Lower lobe of right lung (tissue), 2 donors: Measurements from ENCODE around the gene FRMD4A. TPM values are rescaled to one million over a fixed set of nuclear protein-coding genes. Genes with fewer than 3 reads are reported as not detected.

Experiments
- ATAC-seq, 2 donors: fragments of 200-7000 bp; cut with Tn5 transposase; one replicate each; pipeline ENCODE4 v1.9.1; 2020 to 2022; ENCODE audit warnings: mild to moderate bottlenecking in 2 of 2, moderate library complexity in 2 of 2
- DNase-seq: peaks from one replicate; pipeline ENCODE4 v3.0.0-alpha.2; 2020
- H3K27ac ChIP-seq: fragments of 200-600 bp; one replicate; pipeline ENCODE4 v1.8.0; 2022
- H3K27me3 ChIP-seq: fragments of 200-600 bp; one replicate; pipeline ENCODE4 v1.8.0; 2022; ENCODE audit warnings: low read depth
- H3K36me3 ChIP-seq: fragments of 200-600 bp; one replicate; pipeline ENCODE4 v1.8.0; 2022; ENCODE audit warnings: mild to moderate bottlenecking
- H3K4me1 ChIP-seq: fragments of 200-600 bp; one replicate; pipeline ENCODE4 v1.8.0; 2022
- H3K4me3 ChIP-seq: fragments of 200-600 bp; one replicate; pipeline ENCODE4 v1.8.0; 2022; ENCODE audit warnings: mild to moderate bottlenecking
- H3K9me3 ChIP-seq: fragments of 200-600 bp; one replicate; pipeline ENCODE4 v1.8.0; 2022
- intact Hi-C: fragments of 100-400 bp; cut with DNase I; formaldehyde crosslinking; loops from one replicate; pipeline ENCODE4 v1.11.0; 2022
- total RNA-seq: library from RNA; stranded (reverse); fragmentation: NEBNext Ultra II Directional; extraction: Animal tissue kit (Norgen Biotek cat#: 25700); gene quantifications from one replicate; pipeline ENCODE4 v1.2.1, GENCODE V29; 2021
- TF ChIP-seq, protein P1 (sequence below): fragments of 200-600 bp; IDR thresholded peaks from one replicate; pipeline ENCODE4 v1.8.0; 2022; ENCODE audit warnings: antibody characterized with exemption, mild to moderate bottlenecking
- donor health status: DM: no; HTN: yes; CAD: no; lungs with severe emphysema.

Gene FRMD4A
- total RNA-seq, 1 donor from 2014 or later: 64.8 TPM

DNA sequence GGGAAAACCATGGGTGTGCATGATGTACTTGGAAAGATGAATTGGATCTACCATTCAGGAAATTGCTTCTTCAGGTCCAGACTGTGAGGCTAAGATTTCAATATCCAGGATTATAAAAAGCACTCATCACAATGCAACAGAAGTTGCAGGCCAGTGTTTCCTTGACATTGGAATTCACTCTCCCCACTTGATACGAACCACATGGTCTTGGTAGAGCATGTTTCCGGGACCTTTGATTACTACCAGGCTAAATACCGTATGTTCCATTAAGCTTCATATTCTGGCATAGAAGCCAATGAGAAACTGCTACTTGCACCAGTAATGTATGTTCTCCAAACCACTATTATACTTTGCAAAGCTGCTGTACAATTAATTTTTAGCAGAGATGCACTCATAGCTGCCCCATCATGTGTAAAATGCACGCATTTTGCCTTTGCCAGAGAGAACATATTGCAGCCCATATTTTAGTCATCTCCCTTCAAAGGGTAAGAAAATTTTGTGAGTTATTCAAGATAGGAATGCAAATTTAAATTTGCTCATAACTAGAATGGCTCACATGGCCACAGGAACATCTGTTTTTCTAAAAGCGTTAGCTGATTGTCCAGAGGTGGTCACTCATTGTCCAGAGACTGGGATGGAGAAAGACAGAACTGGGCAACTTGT lies 8.1 kb downstream of the FRMD4A start:
- ATAC-seq (no peak), DNase-seq (no peak)
- peaks cover 8% of the 10 kb centered on the region for H3K27me3 ChIP-seq
- intact Hi-C loops: no loop called here
- H3K4me3 ChIP-seq: no peak overlapping the region
- no peaks in the 10 kb centered on the region for H3K9me3 ChIP-seq
- TF ChIP-seq, protein P1, sequence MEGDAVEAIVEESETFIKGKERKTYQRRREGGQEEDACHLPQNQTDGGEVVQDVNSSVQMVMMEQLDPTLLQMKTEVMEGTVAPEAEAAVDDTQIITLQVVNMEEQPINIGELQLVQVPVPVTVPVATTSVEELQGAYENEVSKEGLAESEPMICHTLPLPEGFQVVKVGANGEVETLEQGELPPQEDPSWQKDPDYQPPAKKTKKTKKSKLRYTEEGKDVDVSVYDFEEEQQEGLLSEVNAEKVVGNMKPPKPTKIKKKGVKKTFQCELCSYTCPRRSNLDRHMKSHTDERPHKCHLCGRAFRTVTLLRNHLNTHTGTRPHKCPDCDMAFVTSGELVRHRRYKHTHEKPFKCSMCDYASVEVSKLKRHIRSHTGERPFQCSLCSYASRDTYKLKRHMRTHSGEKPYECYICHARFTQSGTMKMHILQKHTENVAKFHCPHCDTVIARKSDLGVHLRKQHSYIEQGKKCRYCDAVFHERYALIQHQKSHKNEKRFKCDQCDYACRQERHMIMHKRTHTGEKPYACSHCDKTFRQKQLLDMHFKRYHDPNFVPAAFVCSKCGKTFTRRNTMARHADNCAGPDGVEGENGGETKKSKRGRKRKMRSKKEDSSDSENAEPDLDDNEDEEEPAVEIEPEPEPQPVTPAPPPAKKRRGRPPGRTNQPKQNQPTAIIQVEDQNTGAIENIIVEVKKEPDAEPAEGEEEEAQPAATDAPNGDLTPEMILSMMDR: no peak
- no peaks in the 10 kb centered on the region for H3K4me1 ChIP-seq
- H3K27ac ChIP-seq: no peak overlapping the region
- no peaks in the 10 kb centered on the region for H3K36me3 ChIP-seq

DNA sequence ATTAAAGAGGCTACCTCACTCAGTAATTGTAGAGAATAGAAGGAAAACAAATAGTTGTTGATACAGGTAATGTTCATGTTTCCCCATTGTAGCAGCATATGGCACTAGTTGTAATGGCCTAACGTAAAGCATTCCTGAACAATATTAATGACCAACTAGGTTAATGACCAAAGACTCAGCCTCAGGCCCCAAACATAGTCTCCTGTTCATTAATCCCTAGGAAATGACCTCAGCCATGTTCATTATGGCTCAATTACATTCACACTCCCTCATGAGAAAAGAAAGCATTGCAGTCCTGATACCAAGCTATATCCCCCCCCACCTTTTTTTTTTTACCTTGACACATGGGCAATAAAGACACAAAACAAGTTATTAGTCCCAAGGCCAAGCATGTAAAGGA lies 12.7 kb downstream of the FRMD4A start:
- ATAC-seq (no peak), DNase-seq (no peak)
- Histone ChIP-seq H3K27me3 (peaks cover 2% of the 10 kb centered on the region), H3K36me3 (no peaks in the 10 kb centered on the region), H3K4me3 (no peak overlapping the region), H3K27ac (no peak overlapping the region), H3K4me1 (no peaks in the 10 kb centered on the region), H3K9me3 (no peaks in the 10 kb centered on the region)
- intact Hi-C loops: no loop called here
- TF ChIP-seq, protein P1: no peak

DNA sequence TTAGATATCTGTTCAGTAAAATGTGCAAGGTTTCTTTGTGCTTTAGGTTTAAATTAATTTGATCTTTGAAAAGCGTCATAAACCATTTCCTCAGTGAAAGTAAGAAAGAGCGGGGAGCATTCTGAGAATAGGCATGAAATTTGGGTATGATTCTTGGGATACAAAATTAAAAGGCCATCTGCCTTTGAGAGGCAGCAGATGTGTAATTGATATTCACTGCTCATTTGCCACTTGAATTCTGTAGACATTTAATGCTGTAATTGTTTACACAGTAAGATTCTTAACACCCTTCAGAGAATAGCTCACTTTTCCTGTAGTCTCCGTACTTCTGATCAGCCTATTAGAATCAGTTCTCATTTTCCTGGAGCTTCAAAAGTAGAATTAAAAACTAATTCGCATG lies 18.7 kb downstream of the FRMD4A start:
- intact Hi-C loops: no loop called here
- Histone ChIP-seq H3K36me3 (no peaks in the 10 kb centered on the region), H3K4me3 (no peak overlapping the region), H3K9me3 (no peaks in the 10 kb centered on the region), H3K27ac (no peak overlapping the region), H3K27me3 (peaks cover 15% of the 10 kb centered on the region), H3K4me1 (no peaks in the 10 kb centered on the region)
- TF ChIP-seq, protein P1: no peak
- ATAC-seq (no peak), DNase-seq (no peak)

DNA sequence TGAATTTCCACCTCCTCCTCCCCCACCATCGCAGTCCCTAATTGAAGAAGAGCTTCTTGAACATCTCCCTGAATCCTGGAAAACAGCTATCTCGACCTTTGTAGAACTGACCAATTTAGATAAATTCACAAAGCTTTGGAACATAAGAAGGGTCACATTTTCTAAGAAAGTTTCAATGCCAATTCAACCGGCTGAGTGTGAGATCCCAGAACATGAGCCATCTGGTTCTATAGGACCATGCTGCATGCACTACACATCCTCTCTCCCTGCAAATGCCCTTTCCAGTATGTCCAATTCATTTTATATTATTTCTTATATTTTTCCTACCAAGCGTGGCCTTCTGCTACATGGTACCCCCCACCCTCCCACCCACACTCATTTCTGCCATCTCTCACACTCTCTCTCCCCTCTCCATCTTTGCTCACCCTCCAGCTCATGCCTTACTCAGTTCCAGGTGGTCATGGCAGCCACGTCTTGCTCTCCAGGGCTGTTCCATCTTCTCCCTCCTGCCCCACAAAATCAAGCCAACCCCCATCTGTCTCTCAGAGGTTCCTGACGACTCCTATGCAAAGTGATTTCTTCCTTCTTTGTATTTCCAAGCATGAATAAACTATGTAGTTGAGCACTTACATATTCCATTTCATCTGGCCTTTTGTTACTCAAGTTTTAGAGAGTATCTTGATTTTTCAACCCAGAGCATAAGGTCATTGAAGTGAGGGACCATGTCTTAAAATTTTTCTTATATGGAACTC lies 19.3 kb downstream of the FRMD4A start:
- Histone ChIP-seq H3K27me3 (peaks cover 15% of the 10 kb centered on the region), H3K9me3 (no peaks in the 10 kb centered on the region), H3K36me3 (no peaks in the 10 kb centered on the region), H3K27ac (no peak overlapping the region), H3K4me1 (no peaks in the 10 kb centered on the region), H3K4me3 (no peak overlapping the region)
- intact Hi-C loops: no loop called here
- DNase-seq (no peak), ATAC-seq (no peak)
- TF ChIP-seq, protein P1: no peak

DNA sequence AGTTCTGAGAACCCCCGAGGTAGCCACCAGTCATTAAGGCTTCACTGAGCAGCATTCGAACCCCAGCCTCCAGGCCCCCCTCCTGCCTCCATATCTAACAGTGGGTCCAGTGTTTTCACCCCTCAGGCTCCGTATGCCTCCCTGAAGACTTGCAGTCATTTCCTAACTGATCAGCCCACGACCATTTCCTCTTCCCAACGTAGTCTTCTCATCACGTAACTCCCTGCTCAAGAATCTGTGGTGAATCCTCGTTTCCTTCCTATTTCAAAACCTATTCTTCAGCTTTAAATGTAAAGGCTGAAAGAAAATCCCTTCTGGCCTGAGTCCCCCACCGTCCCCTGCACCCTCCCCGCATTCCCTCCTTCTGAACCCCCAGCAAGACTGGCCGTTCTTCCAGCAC lies 21.1 kb downstream of the FRMD4A start:
- H3K27ac ChIP-seq: no peak overlapping the region
- ATAC-seq (no peak), DNase-seq (no peak)
- no peak overlapping the region for H3K4me3 ChIP-seq
- H3K36me3 ChIP-seq: no peaks in the 10 kb centered on the region
- peaks cover 15% of the 10 kb centered on the region for H3K27me3 ChIP-seq
- TF ChIP-seq, protein P1: no peak
- intact Hi-C loops: no loop called here
- no peaks in the 10 kb centered on the region for H3K4me1 ChIP-seq
- no peaks in the 10 kb centered on the region for H3K9me3 ChIP-seq
